Stimulated activated CD4-positive, alpha-beta T cell treated with anti-CD3 and anti-CD28 coated beads, TNF-alpha, amount 100 ng/mL, for 48 hours (primary cell): Measurements from ENCODE around the gene HDGFL2.

Source experiments
- DNase-seq, 3 donors: peaks; one replicate each; pipeline ENCODE4 v3.0.0-alpha.2; 2020; ENCODE audit warnings: low read depth in 3 of 3

The HDGFL2 gene

DNA sequence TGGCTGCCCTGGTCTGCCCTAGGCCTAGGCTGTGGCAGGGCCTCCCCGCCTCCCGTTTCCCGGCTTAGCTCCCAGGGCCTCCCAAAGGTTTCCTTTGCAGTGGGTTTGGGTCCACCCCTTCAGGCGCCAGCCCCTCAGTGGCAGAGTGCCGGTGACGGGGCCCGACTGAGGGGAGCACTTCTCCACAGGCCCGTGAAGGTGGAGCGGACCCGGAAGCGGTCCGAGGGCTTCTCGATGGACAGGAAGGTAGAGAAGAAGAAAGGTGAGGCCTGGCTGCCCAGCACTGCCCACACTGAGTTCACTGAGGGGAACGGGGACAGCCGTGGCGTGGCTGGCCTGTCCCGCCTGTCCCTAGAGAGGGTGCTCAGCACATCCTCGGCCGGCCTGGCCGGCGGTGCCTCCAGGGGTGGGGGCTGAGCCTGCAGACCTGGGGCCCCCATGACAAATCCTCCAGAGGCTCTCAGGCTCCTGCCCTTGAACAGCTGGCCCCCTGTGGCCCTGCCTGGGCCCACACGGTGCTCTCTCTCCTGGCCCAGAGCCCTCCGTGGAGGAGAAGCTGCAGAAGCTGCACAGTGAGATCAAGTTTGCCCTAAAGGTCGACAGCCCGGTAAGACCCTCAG is 25.8 kb downstream of the HDGFL2 start:
- DNase-seq, result no peak

DNA sequence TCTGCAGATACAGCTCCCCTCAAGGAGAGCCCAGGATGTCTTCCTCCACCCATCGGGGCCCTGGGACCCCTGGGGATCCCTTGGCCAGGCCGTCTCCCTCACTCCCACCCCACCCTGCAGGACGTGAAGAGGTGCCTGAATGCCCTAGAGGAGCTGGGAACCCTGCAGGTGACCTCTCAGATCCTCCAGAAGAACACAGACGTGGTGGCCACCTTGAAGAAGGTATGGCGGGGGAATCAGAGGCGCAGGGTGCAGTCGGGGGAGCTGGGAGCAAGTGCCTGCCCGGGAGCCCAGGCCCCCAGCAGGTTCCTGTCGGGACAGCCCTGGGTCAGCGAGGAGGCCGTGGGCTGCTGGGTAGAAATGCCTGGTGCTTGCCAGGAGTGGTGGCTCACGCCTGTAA is 26.6 kb downstream of the HDGFL2 start:
- no peak for DNase-seq

DNA sequence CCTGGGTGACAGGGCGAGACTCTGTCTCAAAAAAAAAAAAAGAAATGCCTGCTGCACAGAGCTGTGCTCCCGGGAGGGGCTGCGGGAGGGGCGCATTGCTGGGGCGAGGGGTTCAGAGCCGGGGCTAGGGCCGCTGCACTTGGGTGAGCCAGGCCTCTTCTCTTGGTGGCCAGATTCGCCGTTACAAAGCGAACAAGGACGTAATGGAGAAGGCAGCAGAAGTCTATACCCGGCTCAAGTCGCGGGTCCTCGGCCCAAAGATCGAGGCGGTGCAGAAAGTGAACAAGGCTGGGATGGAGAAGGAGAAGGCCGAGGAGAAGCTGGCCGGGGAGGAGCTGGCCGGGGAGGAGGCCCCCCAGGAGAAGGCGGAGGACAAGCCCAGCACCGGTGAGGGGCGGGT is 27.2 kb downstream of the HDGFL2 start:
- no peak for DNase-seq

DNA sequence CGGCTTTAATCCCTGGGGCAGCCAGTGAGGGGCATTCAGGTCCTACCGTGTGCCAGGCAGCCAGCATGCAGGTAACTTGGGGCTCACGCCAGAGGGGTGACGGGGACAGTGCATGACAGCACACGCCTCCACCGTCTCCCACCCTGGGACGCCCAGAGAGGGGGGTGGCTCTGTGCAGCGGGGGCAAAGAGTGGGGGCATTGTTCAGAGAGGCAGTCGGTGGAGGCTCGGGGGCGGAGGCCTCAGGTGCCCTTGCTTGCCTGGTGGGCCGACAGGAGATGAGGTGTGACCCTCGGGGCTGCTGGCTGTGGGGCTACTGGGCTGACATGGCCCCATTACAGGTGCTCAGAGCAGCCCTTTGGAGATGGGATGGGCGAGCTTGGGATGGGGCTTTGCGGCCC is 27.8 kb downstream of the HDGFL2 start:
- no peak for DNase-seq

DNA sequence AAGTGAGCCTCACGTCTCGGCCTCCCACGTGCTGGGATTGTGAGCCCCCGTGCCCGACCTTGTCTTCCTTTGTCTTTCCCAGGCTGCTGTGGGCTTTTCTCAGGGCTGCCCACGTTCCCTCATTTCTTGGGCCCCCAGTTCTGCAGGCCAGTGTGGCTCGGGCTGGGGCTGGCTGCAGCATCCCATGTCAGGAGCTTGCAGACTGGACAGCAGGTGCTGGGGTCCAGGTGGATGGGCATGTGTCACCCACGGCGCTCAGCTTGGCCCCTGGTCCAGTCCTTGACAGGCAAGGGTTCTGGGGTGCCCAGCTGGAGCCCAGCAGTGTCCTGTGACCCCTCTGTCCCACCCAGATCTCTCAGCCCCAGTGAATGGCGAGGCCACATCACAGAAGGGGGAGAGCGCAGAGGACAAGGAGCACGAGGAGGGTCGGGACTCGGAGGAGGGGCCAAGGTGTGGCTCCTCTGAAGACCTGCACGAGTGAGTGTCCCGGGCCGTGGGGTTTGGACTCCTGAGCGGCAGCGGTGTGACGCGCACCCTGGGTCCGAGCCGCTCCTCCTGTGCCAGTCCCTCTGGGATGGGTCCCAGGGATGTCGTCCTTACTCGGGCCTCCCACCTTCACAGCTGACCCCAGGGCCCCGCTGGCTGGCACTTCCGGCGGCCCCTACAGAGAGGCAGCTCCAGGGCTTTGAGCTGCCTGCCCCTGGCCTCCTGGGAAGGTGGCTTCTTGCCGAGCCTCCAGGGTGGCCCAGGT is 28.9 kb downstream of the HDGFL2 start:
- no peak for DNase-seq

DNA sequence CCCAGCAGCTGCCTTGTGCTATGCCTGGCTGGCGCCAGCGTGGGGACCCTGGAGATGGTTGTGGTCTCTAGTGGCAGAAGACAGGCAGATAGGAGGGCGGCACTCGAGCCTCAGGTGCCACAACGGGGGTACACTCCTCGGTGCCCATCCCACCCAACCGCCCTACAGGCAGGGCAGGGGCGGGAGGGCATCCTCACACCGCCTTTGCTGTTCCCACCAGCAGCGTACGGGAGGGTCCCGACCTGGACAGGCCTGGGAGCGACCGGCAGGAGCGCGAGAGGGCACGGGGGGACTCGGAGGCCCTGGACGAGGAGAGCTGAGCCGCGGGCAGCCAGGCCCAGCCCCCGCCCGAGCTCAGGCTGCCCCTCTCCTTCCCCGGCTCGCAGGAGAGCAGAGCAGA is 29.6 kb downstream of the HDGFL2 start:
- no peak for DNase-seq

DNA sequence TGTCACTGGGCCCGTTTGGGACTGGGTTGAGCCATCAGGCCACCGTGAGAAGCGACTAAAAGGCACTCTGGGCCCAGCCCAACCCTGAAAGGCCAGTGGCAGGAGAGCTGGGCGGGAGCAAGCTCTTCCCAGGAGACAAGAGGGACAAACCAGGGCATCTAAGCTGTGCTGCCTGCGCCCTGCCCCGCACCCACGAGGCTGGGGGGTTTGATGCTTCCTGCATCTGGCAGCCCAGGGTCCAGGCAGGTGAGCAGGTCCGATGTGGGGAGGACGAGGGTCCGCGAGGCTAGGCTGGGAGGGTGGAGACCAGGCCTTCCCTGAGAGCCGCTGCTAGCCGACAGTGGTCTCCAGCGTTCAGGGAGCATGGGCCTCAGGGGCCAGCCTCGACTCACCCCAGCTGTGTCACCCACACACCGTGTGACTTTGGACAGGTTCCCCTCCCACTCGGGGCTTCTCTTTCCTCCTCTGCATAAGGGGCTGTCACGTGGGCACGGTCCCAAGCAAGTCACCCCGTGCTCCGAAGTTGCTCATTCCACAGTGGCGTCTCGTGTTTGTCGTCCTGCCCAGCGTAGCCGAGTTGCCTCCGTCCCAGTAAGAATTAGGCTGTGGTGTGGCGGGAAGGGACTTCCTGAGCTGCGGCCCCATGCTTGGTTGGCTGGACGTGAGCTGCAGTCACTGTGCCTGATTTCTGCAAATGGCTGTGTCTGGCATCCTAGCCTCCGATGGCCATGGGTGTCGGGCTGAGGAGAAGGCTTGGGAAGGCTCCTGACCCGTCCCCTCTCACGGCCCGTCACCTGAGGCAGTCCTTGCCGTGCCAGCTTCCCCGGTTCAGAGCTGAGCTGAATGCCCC is 30.4 kb downstream of the HDGFL2 start:
- no peak for DNase-seq

DNA sequence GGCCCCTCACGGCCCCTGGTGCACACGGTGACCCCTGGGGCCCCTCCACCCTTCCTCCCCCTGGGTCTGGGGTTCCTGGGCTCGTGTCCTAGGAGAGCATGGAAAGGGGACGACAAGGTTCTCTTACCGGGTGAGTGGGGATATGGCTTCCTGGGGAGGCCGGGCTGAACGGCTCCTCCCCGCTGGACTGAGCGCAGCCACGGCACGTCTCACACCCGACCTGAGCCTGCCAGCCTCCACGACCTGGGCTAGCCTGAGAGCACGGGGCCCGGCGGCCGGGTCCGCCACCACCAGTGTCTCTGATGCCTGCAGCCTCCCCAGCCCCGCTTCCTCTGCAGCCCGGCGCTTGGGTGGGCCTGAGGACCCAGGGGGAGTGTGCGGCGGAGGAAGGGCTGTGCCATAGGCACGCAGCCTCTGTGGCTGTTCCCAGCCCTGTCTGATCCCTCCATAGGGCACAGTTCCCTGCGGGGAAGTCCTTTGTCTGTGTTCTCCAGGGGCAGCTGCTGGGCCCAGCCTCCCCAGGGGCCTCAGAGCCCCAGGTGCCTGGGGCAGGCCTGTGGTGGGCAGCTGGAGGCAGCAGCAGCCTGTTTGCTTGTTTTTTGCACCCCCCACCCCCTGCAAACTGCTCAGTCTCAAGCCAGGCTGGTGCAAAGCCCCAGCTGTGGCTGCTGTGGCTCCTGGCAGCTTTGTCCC is 31.2 kb downstream of the HDGFL2 start:
- DNase-seq, result no peak

DNA sequence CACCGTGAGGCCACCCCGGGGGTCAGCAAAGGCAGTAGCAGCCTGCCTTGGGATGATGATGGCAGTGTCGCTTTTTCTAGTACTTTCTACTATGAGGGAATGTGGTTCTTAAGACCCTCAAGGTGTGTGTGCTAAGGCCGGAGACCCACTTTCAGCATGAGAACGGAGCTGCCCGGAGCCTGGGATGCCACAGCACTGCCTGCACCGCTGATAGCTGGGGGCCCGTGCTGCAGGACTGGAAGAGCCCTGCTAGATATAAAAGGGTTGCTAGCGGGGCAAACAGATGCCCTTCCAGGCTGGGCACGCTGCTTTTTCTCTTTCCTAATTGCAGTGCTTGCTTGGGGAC is 31.7 kb downstream of the HDGFL2 start:
- DNase-seq, result no peak

DNA sequence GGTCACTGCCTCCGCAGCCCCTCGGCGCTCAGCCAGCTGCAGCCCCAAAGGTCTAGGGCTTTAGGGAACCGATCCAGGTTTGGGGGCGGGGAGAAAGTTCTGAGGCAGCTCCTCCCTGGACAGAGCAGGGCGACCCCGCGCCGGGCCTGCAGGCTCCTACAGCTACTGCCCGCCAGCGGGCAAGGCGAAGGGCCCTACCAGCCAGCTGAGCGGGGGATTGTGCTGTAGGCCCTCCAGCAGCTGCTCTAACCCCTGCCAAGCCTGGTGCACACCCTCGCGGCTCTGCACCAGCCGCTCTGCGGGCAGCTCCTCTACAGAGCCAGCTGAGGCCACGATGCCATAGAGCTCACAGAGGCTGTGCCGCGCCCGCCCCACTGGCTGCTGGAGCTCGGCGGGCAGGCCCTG is 32.2 kb downstream of the HDGFL2 start:
- no peak for DNase-seq

DNA sequence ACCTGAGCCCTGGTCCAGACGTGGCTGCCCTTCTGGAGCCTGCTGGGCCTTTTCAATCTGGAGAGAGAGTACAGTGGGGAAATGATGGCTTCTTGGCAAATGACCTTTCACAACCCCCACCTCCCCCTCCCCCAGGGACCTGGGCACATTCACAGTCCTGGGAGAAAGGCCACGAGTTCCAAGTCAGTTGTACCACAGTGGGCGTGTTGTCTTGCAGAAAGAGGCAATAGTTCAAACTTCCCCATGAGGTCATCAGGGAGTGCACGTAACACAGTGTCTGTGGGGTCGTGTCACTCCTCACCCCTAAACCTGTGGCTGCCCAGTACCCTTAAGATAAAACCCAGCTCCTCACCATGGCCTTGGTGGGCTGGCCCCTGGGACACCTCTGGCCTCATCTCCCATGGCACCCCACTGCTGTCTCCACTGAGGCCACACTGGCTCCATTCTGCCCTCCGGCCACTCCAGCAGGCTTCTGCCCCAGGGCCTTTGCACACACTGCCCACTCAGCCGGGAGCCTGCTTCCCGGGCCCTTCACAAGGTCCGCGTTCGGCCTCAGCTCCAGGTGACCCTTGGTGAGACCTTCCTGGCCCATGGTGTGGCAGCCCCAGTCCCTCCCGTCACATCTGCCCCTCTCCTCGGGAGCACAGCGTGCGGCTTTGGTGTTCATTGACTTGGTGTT is 32.9 kb downstream of the HDGFL2 start:
- DNase-seq, result no peak

DNA sequence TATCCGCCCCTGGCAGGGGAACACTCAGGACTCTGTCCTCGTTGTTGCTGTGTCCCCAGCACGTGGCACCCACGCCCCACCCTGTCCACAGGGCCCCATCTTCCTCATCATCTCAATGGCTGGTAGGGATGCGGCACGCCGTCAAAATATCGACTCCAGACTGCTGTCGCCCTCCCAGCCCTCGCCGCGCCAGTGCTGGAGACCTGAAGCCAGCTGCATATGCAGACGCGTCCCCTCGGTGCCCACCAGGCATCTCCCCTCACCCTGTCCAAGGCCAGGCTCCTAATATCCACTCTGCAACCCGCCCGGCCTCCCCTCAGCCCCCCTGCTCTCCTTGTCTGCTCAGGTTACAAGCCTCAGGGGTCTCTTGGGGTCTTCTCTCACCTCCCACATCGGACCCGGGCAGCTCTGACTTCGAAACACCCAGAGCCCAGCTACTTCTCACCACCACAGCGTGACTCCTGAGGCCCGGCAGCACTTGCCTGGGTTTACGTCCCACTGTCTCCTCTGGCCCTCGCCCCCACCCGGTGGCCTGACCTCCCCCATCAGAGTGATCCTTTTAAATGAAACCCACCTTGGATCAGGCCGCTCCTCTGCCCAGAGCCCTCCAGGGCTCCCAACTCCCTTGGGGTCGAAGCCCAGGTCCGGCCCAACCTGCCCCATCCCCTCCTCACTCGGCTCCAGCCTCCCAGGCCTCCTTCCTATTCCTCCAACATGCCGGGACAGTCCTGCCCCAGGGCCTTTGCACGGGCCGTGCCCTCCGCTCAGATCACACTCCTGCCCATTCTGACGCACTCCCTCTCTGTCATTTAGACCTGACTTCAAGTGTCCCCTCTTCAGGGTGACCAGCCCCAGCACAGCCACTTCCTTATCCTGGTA is 33.7 kb downstream of the HDGFL2 start:
- DNase-seq, result no peak

DNA sequence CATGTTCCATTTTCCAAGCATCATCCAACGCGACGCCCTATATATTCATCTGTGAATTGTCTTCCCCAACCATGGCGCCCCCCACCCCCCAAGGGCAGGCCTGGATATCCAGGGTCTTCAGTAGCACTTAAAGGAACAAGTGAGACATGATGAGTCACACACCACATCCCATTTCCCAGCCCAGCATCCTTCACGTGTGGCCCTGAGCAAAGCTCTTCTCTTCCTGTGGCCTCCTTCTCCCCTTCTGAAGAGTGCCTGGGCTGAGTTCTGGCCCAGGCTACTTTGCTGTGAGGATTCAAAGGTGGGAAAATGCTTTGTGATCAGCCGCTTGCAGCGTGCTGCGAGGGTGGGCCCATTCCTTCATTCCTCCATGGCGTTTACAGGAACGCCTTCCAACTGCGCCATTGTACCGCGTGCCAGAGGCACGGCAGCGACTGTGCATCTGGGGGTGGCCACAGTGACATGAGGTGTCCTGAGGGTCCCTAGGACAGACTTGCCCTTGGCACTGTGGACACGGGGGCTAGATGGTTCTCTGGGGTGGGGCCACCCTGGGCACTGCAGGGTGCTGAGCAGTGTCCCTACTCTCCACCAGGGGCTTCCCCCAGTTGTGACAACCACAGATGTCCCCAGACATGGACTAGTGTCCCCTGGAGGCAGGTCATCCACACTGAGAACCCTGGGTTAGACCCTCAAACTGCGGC is 34.5 kb downstream of the HDGFL2 start:
- DNase-seq, result no peak

DNA sequence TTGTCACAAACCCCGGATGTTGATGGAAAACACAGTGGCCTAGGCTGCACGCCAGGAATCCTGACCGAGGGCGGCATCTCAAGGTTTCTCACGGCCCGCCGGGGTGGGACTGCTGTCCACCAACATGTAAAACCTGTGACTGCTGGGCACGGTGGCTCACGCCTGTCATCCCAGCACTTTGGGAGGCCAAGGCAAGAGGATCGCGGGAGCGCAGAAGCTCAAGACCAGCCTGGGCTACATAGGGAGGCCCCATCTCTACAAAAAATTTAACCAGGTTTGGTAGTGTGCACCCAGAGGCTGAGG is 35.0 kb downstream of the HDGFL2 start:
- DNase-seq, result no peak

DNA sequence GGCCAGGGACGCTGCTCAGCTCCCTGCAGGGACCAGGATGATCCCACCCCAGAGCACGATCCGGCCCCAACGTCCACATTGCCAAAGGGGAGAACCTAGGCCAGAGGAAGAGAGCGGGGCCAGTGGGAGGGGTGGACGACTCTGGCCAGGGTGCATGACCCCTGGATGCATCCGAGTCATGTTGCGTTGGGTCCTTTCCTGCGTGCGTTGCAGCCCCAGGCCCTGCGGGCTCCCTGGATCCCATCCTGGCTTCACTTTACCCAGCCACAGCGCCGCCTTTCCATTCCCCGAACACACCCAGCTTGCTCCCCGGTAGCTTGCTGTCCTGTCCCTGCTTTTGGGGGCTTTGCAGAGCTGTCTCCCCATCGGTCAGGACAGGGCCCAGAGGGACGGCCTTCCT is 35.7 kb downstream of the HDGFL2 start:
- DNase-seq, result no peak

DNA sequence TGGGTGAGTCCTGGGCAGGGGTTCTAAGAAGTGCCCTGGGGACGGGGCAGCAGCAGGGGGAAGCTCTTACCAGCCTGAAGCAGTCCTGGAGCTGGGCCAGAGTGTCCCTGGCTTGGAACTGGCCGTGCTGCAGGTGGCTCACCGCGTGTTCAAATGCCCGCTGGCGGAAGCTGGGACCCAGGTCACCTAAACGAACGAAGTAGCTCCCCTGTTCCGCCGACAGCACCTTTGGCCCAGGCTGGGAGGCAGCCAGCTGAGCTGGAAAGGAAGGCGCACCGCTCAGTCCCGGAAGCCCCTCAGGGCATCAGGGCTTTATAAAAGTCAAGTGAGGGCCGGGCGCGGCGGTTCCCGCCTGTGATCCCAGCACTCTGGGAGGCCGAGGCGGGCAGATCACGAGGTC is 36.6 kb downstream of the HDGFL2 start:
- no peak for DNase-seq

DNA sequence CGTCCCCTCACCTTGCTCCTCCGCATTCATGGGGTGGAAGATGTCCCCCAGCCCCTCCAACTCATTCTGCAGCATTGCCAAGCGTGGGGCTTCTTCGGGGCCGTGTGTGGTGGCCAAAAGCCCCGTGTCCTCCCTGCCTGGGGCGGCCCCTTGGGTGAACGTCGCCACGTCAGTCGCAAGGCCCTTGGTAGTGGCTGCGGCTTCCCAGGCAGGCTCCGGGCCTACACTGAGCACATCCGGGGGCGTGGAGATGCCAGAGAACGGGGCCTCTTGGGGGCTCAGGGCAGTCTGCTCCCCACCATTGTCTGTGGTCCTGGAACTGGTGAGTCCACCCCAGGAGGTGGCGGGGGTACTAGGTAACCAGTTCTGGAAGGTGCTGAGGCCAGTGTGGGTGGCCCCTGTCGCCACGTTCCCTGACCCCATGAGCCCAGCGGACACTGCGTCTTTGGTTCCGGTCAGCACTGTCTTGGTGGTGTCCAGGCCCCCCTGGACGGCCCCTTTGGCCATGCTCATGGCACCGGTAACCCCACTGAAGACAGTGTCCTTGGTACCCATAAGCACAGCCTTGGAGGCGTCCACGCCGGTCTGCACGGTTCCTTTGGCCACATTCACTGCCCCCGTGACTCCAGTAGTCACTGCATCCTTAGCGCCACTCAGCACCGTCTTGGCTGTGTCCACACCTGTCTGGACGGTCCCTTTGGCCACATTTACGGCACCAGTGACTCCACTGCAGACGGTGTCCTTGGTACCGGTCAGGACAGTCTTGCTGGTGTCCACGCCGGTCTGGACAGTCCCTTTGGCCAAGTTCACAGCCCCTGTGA is 38.5 kb downstream of the HDGFL2 start:
- DNase-seq, result no peak

DNA sequence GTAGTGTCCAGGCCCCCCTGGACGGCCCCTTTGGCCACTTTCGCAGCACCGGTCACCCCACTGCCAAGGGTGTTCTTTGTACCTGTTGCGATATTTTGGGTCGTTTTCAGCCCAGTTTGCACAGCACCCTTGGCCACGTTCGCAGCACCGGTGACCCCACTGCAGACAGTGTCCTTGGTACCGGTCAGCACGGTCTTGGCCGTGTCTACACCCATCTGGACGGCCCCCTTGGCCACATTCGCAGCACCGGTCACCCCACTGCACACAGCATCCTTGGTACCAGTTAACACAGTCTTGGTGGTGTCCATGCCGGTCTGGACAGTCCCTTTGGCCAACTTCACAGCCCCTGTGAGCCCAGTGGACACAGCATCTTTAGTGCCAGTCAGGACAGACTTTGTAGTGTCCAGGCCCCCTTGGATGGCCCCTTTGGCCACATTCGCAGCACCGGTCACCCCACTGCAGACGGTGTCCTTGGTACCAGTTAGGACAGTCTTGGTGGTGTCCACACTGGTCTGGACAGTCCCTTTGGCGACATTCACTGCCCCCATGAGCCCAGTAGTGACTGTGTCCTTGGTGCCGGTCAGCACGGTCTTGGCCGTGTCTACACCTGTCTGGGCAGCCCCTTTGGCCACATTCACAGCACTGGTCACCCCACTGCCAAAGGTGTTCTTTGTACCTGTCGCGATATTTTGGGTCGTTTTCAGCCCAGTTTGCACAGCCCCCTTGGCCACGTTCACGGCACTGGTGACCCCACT is 39.4 kb downstream of the HDGFL2 start:
- no peak for DNase-seq

DNA sequence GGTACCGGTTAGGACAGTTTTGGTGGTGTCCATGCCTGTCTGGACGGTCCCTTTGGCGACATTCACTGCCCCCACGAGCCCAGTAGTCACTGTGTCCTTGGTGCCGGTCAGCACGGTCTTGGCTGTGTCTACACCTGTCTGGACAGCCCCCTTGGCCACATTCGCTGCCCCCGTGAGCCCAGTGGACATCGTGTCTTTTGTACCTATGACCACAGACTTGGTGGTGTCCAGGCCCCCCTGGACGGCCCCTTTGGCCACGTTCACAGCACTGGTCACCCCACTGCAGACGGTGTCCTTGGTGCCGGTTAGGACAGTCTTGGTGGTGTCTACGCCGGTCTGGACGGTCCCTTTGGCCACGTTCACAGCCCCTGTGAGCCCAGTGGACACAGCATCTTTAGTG is 40.0 kb downstream of the HDGFL2 start:
- no peak for DNase-seq
